Suppressor macrophage treated with lipopolysaccharide for 1 hour (primary cell): ENCODE data around the gene HYCC2.
"Not testable (repeated sequence)": the region's sequence is repeated elsewhere in the genome, so short reads cannot be mapped to it uniquely, and the experiment has no call there.

Experiments used
- DNase-seq, 3 donors: peaks; one replicate each; pipeline ENCODE4 v3.0.0-alpha.2; 2020 to 2022

Gene HYCC2

DNA sequence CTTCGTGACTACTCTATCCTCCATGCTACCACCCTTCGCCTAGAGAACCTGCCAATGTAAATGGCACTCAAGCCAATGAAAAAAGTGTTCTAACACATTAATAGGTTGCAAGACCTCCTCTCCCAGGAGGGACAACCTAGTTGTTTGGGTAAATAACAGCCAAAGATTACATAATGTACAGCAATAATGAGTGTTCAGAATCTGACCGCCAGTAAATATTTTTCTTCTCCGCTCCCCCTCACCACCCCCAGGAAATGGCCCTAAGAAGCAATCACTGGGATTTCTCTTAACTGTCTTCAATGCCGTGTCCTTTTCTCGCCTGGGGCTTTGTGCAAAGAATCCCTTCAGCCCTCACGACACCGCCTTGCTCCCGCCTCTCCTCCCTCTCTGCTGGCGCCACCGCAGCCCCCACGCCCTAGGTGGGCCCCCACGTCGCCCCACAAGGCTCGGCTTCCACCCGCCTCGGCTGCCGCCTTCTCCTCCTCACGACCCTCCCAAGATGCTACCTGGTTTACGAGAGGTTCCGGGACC, 458 bp downstream of the HYCC2 start:
- peak in 1 of 3 donors; percentile 27 for DNase-seq

DNA sequence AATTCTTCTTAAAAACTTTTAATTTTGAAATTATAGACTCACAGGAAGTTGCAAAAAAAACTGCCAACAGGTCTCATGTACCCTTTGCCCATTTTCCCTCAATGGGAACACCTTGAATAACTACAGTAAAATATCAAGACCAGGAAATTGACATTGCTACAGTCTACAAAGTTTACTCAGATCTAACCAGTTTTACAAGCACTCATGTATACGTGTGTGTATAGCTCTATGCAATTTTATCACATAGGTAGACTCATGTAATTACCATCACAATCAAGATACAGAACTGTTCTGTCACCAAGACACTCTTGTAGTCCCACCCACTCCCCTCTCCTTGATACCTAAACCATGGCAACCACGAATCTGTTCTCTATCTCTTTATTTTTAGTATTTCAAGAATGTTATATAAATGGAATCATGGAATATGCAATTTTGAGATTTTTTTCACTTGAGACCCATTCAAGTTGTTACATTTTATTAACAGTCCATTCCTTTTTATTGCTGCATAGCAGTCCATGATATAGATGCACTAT, 6.6 kb downstream of the HYCC2 start:
- DNase-seq: no peak

DNA sequence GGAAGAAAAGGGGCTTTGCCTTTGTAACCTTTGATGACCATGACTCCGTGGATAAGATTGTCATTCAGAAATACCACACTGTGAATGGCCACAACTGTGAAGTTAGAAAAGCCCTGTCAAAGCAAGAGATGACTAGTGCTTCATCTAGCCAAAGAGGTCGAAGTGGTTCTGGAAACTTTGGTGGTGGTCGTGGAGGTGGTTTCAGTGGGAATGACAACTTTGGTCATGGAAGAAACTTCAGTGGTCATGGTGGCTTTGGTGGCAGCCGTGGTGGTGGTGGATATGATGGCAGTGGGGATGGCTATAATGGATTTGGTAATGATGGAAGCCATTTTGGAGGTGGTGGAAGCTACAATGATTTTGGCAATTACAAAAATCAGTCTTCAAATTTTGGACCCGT, 8.0 kb downstream of the HYCC2 start:
- not testable (repeated sequence) for DNase-seq

DNA sequence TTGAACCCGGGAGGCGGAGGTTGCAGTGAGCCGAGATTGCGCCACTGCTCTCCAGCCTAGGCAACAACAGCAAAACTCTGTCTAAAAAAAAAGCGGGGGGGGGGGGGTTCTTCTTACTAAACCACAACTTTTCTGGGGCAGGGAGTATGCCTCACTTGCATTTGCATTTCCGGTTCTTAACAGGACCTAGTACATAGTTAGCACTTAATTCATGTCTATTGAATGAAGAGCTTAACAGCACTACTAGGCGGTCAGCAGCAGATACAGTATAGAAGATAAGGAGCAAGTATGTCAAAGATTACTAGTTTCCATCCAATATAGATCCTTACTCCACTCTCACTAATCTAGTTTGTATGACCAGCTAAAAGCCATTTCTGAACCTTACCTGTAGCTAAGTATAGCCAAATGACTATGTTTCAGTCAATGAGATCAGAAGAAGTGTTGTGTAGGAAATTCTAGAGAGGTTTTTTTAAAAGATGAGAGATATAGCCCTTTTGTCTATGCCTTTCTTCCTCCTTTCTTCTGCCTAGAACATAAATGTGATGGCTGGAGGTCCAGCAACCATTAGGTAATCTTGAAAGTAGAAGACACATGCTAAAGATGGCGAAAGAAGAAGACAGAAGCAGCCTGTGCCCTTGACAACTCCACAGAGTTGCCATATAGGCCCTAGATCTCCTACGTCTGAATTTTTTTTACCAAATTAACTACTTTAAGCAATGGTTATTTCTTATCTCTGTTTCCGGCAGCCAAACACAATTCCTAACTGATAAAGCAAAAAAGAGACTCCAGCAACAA, 11.3 kb downstream of the HYCC2 start:
- DNase-seq: no peak

DNA sequence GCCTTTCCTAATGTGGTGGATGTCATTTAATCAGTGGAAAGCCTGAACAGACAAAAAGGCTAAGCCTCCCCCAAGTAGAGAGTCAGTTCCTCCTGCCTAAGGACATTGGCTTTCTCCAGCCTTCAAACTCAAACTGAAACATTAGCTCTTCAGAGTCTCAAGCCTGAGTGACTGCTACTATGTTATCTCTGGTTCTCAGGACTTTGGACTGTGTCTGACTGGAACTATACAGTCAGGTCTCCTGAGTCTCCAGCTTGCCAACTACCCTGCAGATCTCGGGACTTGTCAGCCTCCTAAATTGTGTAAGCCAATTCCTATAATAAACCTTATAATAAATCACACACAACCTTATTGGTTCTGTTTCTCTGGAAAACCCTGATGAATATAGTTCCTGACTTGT, 12.6 kb downstream of the HYCC2 start:
- DNase-seq: no peak

DNA sequence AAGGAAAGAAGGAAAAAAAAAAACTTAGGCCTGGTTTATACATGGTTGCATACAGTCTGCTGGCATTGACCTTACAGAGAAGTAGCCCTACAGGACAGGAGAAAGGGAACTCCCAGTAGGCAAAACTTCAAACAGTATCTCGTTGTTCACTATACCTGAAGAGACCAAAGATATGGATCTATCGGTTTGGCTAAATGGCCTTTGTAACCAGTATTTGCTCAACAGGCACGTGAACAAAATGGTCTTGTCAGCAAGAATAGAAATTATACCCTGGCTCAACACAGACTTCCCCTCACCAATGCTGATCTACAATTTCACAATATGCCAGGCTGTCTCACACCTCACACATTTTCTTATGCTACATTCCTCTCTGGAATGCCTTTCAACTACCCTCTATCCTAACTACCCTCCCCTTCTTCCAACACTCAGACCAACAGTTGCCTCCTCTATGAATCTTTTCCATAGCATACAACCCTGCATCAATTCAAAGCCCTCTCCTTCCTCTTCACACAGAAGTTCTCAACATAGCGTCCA, 13.7 kb downstream of the HYCC2 start:
- no peak for DNase-seq

DNA sequence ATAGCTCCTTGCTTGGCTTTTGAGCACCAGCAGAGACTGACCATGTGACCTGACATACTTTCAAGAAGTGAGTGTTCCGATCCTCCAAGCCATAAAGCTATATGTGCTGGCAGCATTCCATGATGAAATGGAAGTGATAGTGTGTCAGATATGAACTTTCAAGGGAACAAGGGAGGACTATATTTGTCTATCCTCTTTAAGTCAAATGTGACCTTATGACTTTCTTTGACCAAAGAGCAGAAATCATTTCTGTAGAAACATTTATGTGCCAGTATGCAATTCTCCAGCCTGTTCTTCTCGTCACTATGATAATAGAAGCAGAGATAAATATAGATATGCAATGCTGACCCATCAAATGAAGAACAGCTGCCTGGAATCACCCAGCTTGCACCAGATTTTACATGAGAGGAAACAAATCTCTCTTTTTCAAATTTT, 14.4 kb downstream of the HYCC2 start:
- DNase-seq: no peak

DNA sequence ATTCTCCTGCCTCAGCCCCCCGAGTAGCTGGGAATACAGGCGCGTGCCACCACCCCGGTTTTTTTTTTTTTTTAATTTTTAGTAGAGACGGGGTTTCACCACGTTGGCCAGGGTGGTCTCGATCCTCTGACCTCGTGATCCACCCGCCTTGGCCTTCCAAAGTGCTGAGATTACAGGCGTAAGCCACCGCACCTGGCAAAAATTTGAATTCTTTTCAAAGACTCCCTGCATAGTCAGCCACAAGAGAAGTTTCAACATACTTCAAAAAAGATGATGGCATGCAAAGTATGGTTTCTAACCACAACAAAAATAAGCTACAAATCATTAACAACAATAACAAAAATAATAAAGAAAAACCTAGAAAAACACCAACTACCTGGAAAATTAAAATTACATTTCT, 22.0 kb downstream of the HYCC2 start:
- no peak for DNase-seq

DNA sequence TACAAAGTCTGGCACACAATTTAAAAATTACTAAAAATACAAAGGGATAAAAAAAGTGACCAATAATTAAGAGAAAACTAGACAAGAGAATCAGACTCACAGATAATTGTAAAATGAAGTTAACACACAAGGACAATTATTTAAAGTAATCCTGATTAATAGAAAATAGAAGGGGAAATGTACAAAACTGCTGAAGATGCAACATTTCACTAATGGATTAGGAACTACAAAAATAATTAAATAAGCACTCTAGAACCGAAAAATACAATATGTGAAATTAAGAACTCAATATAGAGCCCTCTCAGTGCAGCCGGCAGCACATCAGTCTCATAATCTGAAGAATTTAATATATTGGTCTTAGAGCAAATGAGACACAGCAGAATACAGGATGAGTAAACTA, 24.6 kb downstream of the HYCC2 start:
- no peak for DNase-seq

DNA sequence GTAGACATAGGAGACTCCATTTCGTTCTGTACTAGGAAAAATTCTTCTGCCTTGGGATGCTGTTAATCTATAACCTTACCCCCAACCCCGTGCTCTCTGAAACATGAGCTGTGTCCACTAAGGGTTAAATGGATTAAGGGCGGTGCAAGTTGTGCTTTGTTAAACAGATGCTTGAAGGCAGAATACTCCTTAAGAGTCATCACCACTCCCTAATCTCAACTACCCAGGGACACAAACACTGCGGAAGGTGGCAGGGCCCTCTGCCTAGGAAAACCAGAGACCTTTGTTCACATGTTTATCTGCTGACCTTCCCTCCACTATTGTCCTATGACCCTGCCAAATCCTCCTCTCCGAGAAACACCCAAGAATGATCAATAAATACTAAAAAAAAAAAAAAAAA, 28.4 kb downstream of the HYCC2 start:
- DNase-seq: not testable (repeated sequence)

DNA sequence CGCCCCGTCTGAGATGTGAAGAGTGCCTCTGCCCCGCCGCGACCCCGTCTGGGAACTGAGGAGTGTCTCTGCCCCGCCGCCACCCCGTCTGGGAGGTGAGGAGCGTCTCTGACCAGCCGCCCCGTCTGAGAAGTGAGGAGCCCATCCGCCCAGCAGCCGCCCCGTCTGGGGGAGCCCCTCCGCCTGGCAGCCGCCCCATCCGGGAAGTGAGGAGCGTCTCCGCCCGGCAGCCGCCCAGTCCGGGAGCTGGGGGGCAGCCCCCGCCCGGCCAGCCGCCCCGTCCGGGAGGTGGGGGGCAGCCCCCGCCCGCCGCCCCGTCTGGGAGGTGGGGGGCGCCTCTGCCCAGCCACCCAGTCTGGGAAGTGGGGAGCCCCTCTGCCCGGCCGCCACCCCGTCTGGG, 29.0 kb downstream of the HYCC2 start:
- not testable (repeated sequence) for DNase-seq

DNA sequence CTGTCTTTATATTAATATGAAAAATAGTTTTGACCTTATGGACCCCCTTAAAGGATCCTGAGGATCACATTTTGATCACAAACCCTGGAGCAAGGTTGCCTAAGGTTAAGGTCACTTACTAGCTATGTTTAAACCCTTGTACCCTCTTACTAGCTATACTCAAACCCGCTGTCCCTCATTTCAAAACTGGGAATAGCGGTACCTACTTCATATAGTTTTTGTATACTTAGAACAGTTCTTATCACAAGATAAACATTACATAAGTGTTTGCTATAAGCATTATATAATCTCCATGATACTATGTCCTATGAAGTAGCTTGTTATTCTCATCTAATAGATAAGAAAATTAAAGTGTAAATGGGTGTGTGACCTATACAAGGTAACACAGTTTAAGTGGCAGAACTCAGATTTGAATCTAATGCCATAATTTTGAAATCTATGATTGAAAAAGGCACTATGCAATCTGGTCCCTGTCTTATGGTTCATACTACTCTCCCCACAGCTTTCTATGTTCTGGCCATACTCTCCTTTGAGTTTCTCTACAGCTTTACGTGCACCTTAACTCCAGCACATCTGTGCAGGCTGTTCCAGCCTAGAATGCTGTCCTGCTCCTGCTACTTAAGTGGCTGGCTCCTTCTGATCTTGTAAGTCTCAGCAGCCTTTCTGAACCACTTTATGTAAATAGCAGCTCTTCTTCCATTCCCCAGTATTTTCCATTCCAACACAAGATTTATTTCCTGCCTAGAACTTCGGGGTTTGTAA, 30.4 kb downstream of the HYCC2 start:
- no peak for DNase-seq

DNA sequence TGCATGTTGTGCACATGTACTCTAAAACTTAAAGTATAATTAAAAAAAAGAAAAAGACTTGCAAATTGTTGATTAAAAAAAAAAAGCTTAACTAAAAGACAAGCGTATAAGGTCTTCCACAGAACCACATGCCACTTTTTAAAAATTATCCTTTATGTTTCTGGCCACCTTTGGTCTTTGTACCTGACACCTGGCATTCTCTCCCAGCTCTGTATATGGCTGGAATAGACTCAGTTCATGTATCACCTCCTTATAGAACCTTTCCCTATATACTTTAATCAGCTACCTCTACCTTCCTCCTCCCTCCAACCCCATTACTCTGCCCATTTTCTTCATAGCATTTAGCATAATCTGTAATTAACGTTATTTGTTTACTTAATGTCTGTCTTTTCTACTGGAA, 32.6 kb downstream of the HYCC2 start:
- DNase-seq: no peak

DNA sequence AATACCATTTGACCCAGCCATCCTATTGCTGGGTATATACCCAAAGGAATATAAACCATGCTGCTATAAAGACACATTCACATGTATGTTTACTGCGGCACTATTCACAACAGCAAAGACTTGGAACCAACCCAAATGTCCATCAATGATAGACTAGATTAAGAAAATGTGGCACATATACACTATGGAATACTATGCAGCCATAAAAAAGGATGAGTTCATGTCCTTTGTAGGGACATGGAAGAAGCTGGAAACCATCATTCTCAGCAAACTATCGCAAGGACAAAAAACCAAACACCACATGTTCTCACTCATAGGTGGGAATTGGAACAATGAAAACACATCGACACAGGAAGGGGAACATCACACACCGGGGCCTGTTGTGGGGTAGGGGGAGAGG, 33.1 kb downstream of the HYCC2 start:
- not testable (repeated sequence) for DNase-seq

DNA sequence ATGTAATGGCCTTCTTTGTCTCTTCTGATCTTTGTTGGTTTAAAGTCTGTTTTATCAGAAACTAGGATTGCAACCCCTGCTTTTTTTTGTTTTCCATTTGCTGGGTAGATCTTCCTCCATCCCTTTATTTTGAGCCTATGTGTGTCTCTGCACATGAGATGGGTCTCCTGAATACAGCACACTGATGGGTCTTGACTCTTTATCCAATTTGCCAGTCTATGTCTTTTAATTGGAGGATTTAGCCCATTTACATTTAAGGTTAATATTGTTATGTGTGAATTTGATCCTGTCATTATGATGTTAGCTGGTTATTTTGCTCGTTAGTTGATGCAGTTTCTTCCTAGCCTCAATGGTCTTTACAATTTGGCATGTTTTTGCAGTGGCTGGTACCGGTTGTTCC, 37.1 kb downstream of the HYCC2 start:
- DNase-seq: not testable (repeated sequence)

DNA sequence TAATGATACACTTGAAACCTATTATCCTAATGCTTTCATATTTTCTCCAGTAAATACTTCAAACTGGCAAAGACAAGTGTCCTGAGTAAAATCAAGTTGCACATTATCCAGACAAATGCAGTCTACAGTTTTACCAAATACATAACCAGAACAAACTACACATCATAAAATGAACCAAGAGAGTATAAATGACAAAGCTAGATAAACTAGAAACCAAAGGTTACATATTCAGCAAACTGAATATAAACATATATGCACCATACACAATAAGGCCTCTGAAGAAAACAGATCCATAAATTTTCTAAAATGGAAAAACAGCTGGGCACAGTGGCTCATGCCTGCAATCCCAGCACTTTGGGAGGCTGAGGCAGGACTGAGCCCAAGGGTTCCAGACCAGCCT, 47.0 kb downstream of the HYCC2 start:
- DNase-seq: no peak

DNA sequence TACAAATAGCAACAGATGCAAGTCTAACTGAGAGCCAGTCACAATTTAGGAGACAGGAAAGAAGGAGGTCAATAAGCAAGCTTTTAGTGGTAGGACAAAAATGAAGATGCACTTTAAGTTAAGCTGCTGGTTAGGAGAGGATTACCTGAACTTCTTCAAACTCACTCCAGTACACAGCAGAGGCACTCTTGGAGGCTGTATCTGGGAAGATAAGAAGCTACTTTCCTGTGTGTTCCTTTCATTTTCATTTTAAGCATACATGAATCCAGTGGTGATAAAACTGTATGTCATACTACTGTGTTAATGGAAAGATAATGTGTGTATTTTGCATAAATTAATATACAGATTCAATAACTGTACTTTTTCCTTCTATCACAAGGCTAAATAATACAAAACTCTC, 49.6 kb downstream of the HYCC2 start:
- DNase-seq: no peak
